Endodermal cell (in vitro differentiated cells): Measurements from ENCODE around the gene SESN1. TPM values are rescaled to one million over a fixed set of nuclear protein-coding genes. Genes with fewer than 3 reads are reported as not detected.

Experiments
- DNase-seq: peaks from one replicate; pipeline ENCODE4 v3.0.0-alpha.2; 2017
- H3K27ac ChIP-seq: 2 replicates; pipeline ENCODE4 v1.5.1; 2013; ENCODE audit warnings: mild to moderate bottlenecking, low read depth, low read length, moderate library complexity
- H3K27me3 ChIP-seq: 2 replicates; pipeline ENCODE4 v1.6.1; 2013; ENCODE audit warnings: mild to moderate bottlenecking, low read length, moderate library complexity; ENCODE audit not compliant: insufficient read depth, control insufficient read depth, poor library complexity, severe bottlenecking
- H3K36me3 ChIP-seq: 2 replicates; pipeline ENCODE4 v1.7.0; 2013; ENCODE audit warnings: mild to moderate bottlenecking, low read length, moderate library complexity; ENCODE audit not compliant: control insufficient read depth, insufficient read depth
- H3K4me1 ChIP-seq: one replicate; pipeline ENCODE4 v1.7.0; 2013; ENCODE audit warnings: low read length; ENCODE audit not compliant: control insufficient read depth, insufficient read depth
- H3K4me3 ChIP-seq: 2 replicates; pipeline ENCODE4 v1.5.1; 2013; ENCODE audit warnings: mild to moderate bottlenecking, low read length, moderate library complexity
- H3K9ac ChIP-seq: 2 replicates; pipeline ENCODE4 v1.6.1; 2013; ENCODE audit warnings: mild to moderate bottlenecking, low read length, moderate library complexity; ENCODE audit not compliant: poor library complexity, severe bottlenecking; ENCODE audit errors: extremely low read depth
- H3K9me3 ChIP-seq: 2 replicates; pipeline ENCODE4 v1.6.1; 2013; ENCODE audit warnings: mild to moderate bottlenecking, low read length, moderate library complexity; ENCODE audit not compliant: control insufficient read depth
- H3K27ac Mint-ChIP-seq: 2 replicates; pipeline ENCODE4 v1.8.0; 2020; ENCODE audit warnings: mixed read lengths
- H3K27me3 Mint-ChIP-seq: 2 replicates; pipeline ENCODE4 v1.8.0; 2021; ENCODE audit warnings: mild to moderate bottlenecking, mixed read lengths; ENCODE audit not compliant: insufficient read depth
- H3K36me3 Mint-ChIP-seq: 2 replicates; pipeline ENCODE4 v1.8.0; 2020; ENCODE audit warnings: low read depth, mixed read lengths
- H3K4me1 Mint-ChIP-seq: 2 replicates; pipeline ENCODE4 v1.8.0; 2020; ENCODE audit warnings: mixed read lengths
- H3K4me3 Mint-ChIP-seq: 2 replicates; pipeline ENCODE4 v1.8.0; 2020; ENCODE audit warnings: mild to moderate bottlenecking, moderate library complexity, mixed read lengths
- H3K9me3 Mint-ChIP-seq: 2 replicates; pipeline ENCODE4 v1.8.0; 2020; ENCODE audit warnings: mild to moderate bottlenecking, mixed read lengths
- WGBS, 2 experiments: methylation state at CpG; one replicate each; pipeline versions ENCODE4 v1.1.5 to v1.1.7; 2013; ENCODE audit warnings: missing lambda C conversion rate in 2 of 2, mixed read lengths in 1 of 2; ENCODE audit not compliant: insufficient coverage in 1 of 2, insufficient read length in 1 of 2; 5-methylcytosine and 5-hydroxymethylcytosine counted together
- total RNA-seq, 2 donors: library from RNA; stranded (reverse); fragmentation: NEBNext Ultra II Directional in 1 of 2; extraction: Animal tissue kit (Norgen Biotek cat#: 25700) in 1 of 2; gene quantifications; 2 replicates in 1 of 2; 3 replicates in 1 of 2; pipeline ENCODE4 v1.2.1, GENCODE V29; 2021
- TF ChIP-seq, protein P1 (sequence below): fragments of 200-600 bp; sonication (generic); conservative IDR thresholded peaks from 2 replicates; pipeline ENCODE4 v1.5.0; 2021; ENCODE audit warnings: antibody characterized with exemption, mild to moderate bottlenecking

SESN1 gene
- total RNA-seq, 2 donors from 2014 or later: 7.5 to 13.1 TPM

DNA sequence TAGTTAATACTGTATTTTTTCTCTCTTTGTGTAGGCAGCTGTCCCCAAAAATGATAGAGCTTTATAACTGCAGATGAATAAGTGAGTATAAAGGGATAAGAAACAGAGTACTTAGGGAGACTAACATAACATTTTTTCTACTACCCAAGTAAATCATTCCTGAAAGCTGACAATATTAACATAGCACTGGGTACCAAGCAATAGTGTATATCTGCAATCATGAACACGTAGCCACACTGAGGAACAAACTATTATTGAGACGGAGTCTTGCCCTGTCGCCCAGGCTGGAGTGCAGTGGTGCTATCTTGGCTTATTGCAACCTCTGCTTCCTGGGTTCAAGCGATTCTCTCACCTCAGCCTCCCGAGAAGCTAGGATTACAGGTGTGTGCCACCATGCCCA is 105.9 kb downstream of the SESN1 start:
- Histone ChIP-seq H3K27me3 (no peaks in the 10 kb centered on the region), H3K9ac (no peak overlapping the region), H3K36me3 (peaks cover 36% of the 10 kb centered on the region), H3K27ac (no peak overlapping the region), H3K4me3 (no peak overlapping the region), H3K9me3 (no peaks in the 10 kb centered on the region), H3K4me1 (no peaks in the 10 kb centered on the region)
- H3K27me3 Mint-ChIP-seq: no peaks in the 10 kb centered on the region
- no peak for DNase-seq
- H3K36me3 Mint-ChIP-seq: peaks cover 26% of the 10 kb centered on the region
- no peaks in the 10 kb centered on the region for H3K9me3 Mint-ChIP-seq
- peaks cover 7% of the 10 kb centered on the region for H3K4me1 Mint-ChIP-seq
- TF ChIP-seq, protein P1, sequence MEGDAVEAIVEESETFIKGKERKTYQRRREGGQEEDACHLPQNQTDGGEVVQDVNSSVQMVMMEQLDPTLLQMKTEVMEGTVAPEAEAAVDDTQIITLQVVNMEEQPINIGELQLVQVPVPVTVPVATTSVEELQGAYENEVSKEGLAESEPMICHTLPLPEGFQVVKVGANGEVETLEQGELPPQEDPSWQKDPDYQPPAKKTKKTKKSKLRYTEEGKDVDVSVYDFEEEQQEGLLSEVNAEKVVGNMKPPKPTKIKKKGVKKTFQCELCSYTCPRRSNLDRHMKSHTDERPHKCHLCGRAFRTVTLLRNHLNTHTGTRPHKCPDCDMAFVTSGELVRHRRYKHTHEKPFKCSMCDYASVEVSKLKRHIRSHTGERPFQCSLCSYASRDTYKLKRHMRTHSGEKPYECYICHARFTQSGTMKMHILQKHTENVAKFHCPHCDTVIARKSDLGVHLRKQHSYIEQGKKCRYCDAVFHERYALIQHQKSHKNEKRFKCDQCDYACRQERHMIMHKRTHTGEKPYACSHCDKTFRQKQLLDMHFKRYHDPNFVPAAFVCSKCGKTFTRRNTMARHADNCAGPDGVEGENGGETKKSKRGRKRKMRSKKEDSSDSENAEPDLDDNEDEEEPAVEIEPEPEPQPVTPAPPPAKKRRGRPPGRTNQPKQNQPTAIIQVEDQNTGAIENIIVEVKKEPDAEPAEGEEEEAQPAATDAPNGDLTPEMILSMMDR: no peak
- 92 to 93% methylated on average over 5 of the region's 5 CpGs for WGBS, 2 experiments
- no peak overlapping the region for H3K4me3 Mint-ChIP-seq
- H3K27ac Mint-ChIP-seq: no peak overlapping the region

GRCh38 chr6:108988296-108988695 is 106.3 kb downstream of the SESN1 start:
- no peak overlapping the region for H3K4me3 ChIP-seq
- WGBS, 2 experiments: 78 to 96% methylated on average over 1 to 3 of the region's 3 CpGs
- no peaks in the 10 kb centered on the region for H3K27me3 ChIP-seq
- Mint-ChIP-seq H3K4me1 (peaks cover 7% of the 10 kb centered on the region), H3K27me3 (no peaks in the 10 kb centered on the region), H3K36me3 (peaks cover 21% of the 10 kb centered on the region), H3K9me3 (no peaks in the 10 kb centered on the region), H3K27ac (no peak overlapping the region), H3K4me3 (no peak overlapping the region)
- TF ChIP-seq, protein P1: no peak
- peaks cover 34% of the 10 kb centered on the region for H3K36me3 ChIP-seq
- no peak overlapping the region for H3K9ac ChIP-seq
- DNase-seq: no peak
- no peaks in the 10 kb centered on the region for H3K9me3 ChIP-seq
- H3K27ac ChIP-seq: no peak overlapping the region
- H3K4me1 ChIP-seq: no peaks in the 10 kb centered on the region

DNA sequence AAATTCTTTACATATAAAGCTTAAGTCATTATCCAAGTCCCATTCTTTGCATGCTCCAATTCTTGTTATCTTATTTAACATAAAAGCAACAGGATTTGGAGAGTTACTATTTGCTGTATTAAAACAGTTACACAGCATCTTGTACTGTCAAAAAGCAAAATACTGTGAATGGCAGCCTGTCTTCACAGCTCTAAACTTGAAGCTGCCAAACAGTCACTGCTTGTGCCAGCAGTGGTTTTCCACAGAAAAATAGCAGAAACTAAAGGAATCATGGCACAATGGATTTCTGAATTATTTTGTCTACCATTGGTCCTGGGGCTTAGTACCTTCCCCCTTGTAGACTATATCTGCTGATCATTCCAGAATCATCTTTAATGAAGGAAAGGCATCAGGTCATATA is 107.5 kb downstream of the SESN1 start:
- Histone ChIP-seq H3K9ac (no peak overlapping the region), H3K36me3 (peaks cover 34% of the 10 kb centered on the region), H3K4me1 (no peaks in the 10 kb centered on the region), H3K27ac (no peak overlapping the region), H3K4me3 (no peak overlapping the region), H3K9me3 (no peaks in the 10 kb centered on the region), H3K27me3 (no peaks in the 10 kb centered on the region)
- DNase-seq: no peak
- TF ChIP-seq, protein P1: no peak
- Mint-ChIP-seq H3K4me1 (peaks cover 7% of the 10 kb centered on the region), H3K27me3 (no peaks in the 10 kb centered on the region), H3K36me3 (peaks cover 18% of the 10 kb centered on the region), H3K4me3 (no peak overlapping the region), H3K9me3 (no peaks in the 10 kb centered on the region), H3K27ac (no peak overlapping the region)
